Activated CD4-positive, alpha-beta T cell treated with anti-CD3 and anti-CD28 coated beads for 24 hours (primary cell): ENCODE data around the gene TRAF3IP3.

ENCODE experiments used
- DNase-seq, 2 donors: peaks; one replicate each; pipeline ENCODE4 v3.0.0-alpha.2; 2020; ENCODE audit warnings: low read depth in 2 of 2

TRAF3IP3 gene

DNA sequence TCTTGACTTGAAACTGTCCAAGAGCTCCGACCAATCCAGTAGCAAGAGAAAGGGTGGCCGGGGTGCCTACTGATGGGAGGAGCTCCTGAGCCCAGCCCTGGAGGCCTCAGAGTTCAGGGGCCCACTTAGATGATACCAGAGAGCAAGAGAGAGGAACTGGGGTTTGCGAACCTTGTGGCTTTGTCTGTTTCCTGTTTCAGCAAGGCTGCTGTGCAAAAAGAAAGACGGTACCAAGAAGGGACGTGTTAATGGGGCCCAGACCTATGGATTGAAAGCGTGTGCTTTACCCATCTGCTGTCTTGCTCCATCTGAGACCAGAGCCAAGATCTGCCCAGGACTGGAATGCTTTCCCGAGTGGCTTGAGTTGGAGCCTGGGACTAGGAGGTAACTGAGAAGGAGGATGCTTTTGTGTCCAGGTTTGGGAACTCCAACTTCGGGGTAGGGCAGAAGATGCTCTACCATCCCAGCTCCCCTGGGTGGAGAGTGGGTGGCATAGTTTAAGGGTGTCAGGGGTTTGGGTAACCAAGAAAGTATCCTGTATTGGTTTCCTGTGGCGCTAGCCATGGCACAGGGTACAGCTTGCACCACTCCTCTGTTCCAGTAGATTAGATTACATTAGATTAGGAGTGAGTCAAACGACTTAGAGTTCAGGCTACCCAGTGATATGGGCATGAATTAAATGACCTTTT, at the start of gene TRAF3IP3:
Gene TRAF3IP3, plus strand, starts transcription at position 128 of the 689 bp plus-strand sequence. CDS start 3,987 bp downstream, outside the sequence.
- peak; percentile 58 to 74 for DNase-seq

- no peak for DNase-seq
These were observed 49.2 kb upstream of the TRAF3IP3 start for GRCh38 chr1:209706622-209707021.

DNA sequence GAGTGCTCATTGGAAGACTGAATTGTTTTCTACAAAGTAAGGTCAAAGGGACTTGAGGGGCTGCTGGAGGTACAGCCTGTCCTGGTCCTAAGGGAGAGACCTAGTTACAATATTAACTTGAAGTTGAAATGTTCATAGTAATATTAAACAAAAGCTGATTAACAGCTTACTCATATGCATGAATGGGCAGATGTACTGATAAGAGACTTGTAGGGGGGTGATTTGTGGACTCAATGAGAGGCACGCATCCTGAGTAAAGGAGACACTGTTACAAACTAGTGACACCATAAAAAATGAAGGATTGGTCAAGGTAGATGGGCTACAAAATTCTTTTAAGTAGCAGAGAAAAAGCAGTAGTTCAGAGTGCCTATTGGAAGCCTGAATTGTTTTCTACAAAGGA, 48.5 kb upstream of the TRAF3IP3 start:
- DNase-seq, result no peak

DNA sequence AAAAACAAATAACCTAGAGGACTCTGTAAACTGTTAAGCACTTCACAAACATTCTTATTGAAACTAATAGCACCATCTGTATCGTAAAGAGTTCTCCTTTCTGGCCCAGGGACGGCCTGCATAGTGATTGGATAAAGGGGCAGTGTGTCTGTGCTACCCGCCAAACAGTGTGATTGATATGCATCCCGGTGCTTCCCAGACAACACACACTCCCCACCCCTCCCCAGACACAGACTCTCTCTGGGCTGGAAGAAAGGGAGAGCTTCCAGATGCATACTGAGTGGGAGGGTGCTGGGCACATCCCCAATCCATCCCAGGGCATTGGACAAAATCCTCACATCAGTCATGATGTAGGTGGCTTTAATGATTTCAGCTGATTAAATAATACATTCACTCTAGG, 47.6 kb upstream of the TRAF3IP3 start:
- DNase-seq, result no peak

DNA sequence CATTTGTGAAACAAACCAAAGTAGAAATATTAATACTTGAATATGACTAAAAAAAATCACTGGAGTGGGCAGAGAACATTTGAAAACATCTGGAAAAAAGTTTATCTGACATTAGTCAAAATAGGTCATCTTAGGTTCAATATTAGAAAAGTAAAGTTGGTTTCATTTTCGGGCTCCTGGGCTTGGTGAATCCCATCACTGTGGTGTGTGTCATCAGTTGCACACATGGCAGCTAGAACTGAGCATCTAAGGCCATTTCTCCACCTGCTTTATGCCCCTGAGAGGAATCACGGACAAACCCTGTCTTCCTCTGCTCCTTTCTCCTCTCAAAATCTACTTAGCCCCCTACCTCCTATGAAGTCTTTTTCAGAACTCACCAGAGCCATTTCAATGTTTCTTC, 45.8 kb upstream of the TRAF3IP3 start:
- no peak for DNase-seq

- DNase-seq, result no peak
These were observed 45.0 kb upstream of the TRAF3IP3 start for GRCh38 chr1:209710847-209711246.

DNA sequence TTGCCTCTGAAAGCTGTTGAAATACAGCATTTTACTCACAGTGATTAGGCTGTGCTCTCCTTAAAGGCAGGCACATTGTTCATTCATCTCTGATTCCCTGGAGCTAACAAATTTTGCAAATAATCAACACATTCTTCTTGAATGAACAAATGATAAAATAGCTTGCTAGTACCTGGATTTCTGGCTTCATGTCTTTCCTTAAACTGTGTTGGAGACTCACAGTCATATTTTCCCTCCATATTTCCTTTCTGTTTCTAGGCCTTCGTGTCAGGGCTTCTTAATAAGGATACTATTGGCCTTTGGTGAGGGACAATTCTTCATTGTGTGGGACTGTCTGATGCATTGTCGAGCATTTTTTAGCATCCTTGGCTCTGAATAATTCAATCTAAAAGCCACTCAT, 41.5 kb upstream of the TRAF3IP3 start:
- DNase-seq, result no peak

- DNase-seq, result no peak
These were observed 40.5 kb upstream of the TRAF3IP3 start for GRCh38 chr1:209715314-209715713.

GRCh38 chr1:209717818-209718217, 38.0 kb upstream of the TRAF3IP3 start:
- DNase-seq, result no peak

GRCh38 chr1:209720326-209720725, 35.5 kb upstream of the TRAF3IP3 start:
- DNase-seq, result no peak

GRCh38 chr1:209720826-209721225, 35.0 kb upstream of the TRAF3IP3 start:
- DNase-seq, result no peak

GRCh38 chr1:209721323-209721722, 34.5 kb upstream of the TRAF3IP3 start:
- DNase-seq, result no peak

GRCh38 chr1:209723265-209723664, 32.6 kb upstream of the TRAF3IP3 start:
- no peak for DNase-seq

GRCh38 chr1:209723756-209724693, 31.8 kb upstream of the TRAF3IP3 start:
- peak; percentile 18 to 29 for DNase-seq

GRCh38 chr1:209727286-209727685, 28.6 kb upstream of the TRAF3IP3 start:
- DNase-seq, result no peak

- DNase-seq, result no peak
These were observed 28.1 kb upstream of the TRAF3IP3 start for GRCh38 chr1:209727785-209728184.

- DNase-seq, result no peak
These were observed 27.4 kb upstream of the TRAF3IP3 start for GRCh38 chr1:209728466-209728865.

GRCh38 chr1:209729436-209729835, 26.4 kb upstream of the TRAF3IP3 start:
- DNase-seq, result no peak

GRCh38 chr1:209732725-209733124, 23.1 kb upstream of the TRAF3IP3 start:
- DNase-seq, result no peak

- DNase-seq, result no peak
These were observed 22.3 kb upstream of the TRAF3IP3 start for GRCh38 chr1:209733409-209734192.

GRCh38 chr1:209736490-209737117, 19.2 kb upstream of the TRAF3IP3 start:
- no peak for DNase-seq

DNA sequence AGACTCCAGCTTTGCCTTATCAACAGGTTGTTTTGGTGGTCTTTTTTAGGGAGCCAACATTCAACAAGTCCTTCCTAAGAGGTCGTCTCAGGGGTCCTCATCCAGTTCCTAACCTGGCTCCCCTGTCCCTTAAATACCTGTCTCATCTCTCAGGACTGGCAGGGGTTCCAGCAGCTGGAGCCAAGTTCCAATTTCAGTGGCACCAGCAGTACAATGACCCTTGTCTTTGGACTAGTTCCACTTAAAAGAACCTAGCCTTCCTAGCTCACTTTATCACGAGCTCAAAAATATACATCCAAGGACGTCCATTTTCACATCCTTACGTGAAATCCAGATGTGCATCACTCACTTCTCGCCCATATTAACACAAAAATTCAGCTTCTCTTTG, 18.7 kb upstream of the TRAF3IP3 start:
- DNase-seq, result no peak
